Tibial nerve (tissue), 4 donors: ENCODE data around the gene MEGF6. TPM values are rescaled to one million over a fixed set of nuclear protein-coding genes. Genes with fewer than 3 reads are reported as not detected.

Experiments
- DNase-seq, 2 donors: peaks; one replicate each; pipeline ENCODE4 v3.0.0-alpha.2; 2019; ENCODE audit warnings: low spot score in 2 of 2
- H3K27ac ChIP-seq, 4 donors: fragments of 200-600 bp; sonication (generic) in 3 of 4; one replicate each; pipeline ENCODE4 v1.5.1; 2017 to 2019; ENCODE audit warnings: mild to moderate bottlenecking in 1 of 4
- H3K27me3 ChIP-seq, 2 donors: fragments of 200-600 bp; sonication (generic) in 1 of 2; one replicate each; pipeline versions ENCODE4 v1.5.1 to v1.6.0; 2017 to 2019
- H3K36me3 ChIP-seq, 3 donors: fragments of 200-600 bp; sonication (generic); one replicate each; pipeline ENCODE4 v1.5.1; 2018 to 2019
- H3K4me1 ChIP-seq, 4 donors: fragments of 200-600 bp; sonication (generic) in 3 of 4; one replicate each; pipeline ENCODE4 v1.5.1; 2017 to 2019
- H3K4me3 ChIP-seq, 4 donors: fragments of 200-600 bp; sonication (generic) in 3 of 4; one replicate each; pipeline ENCODE4 v1.5.1; 2017 to 2019; ENCODE audit warnings: mild to moderate bottlenecking in 1 of 4, moderate library complexity in 1 of 4
- H3K9me3 ChIP-seq, 4 donors: fragments of 200-600 bp; sonication (generic) in 3 of 4; one replicate each; pipeline ENCODE4 v1.5.1; 2017 to 2019
- EP300 ChIP-seq, 2 donors: sonication (generic); formaldehyde crosslinking; IDR thresholded peaks; one replicate each; pipeline ENCODE4 v1.6.1; 2017; ENCODE audit warnings: antibody characterized with exemption in 2 of 2, mild to moderate bottlenecking in 1 of 2
- POLR2A ChIP-seq, 2 donors: fragments of 450-650 bp; IDR thresholded peaks; one replicate each; pipeline ENCODE4 v1.6.1; 2017; ENCODE audit warnings: antibody characterized with exemption in 2 of 2, mild to moderate bottlenecking in 2 of 2, moderate library complexity in 2 of 2
- WGBS, 2 donors: methylation state at CpG; one replicate each; pipeline ENCODE4 v1.1.5; 2018; 5-methylcytosine and 5-hydroxymethylcytosine counted together
- total RNA-seq, 4 donors: library from RNA; depleted of rRNA; stranded (reverse); fragments of >200 nt; gene quantifications; one replicate each; pipeline ENCODE4 v1.1.0, GENCODE V29; 2016
- TF ChIP-seq, protein P1 (sequence below), 5 experiments: fragments of 200-600 bp in 3 of 5; fragments of 450-650 bp in 2 of 5; sonication (generic) in 3 of 5; IDR thresholded peaks; one replicate each; pipeline ENCODE4 v1.5.1; 2016 to 2019; ENCODE audit warnings: antibody characterized with exemption in 5 of 5, mild to moderate bottlenecking in 3 of 5, moderate library complexity in 2 of 5

MEGF6 gene
- total RNA-seq, 4 donors from 2014 or later, result 25.3 to 63.3 (median 42.8) TPM

DNA sequence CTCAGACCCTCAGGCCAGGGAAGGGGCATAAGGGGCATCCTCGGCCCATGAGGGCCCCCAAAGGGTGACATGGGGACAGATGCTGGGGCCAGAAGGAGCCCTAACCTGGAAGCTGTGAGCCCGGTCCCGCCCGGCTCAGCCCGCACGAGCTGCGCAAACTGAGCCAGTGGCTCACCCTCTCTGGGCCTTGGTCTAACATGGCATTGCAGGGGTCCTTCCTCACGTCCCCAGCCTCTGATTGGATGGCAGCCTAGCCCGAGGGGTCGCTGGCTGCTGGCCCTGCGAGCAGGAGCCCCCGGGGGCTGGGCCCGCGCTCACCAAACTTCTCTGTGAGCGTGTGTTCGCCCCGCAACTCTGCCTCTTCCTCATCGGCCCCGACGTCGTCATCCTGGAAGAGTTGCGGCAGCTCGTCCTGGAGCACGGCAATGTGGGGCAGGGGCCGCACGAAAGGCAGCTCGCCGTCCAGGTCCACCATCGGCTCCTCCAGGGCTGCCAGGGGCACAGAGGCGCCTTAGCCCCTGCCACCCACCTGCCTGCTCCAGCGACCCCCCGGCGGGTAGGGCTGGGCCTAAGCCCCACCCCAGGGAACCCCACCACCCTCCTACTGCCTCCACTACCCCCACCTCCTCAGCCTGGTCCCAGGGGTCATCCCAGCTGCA, 102.4 kb downstream of the MEGF6 start:
- H3K4me1 ChIP-seq, result peaks cover 0 to 15% (median 0%) of the 10 kb centered on the region in 4 donors
- no peak for DNase-seq
- 88 to 94% methylated on average over 25 to 27 of the region's 33 CpGs for WGBS, 2 donors
- H3K27me3 ChIP-seq, result no peaks in the 10 kb centered on the region
- no peaks in the 10 kb centered on the region for H3K9me3 ChIP-seq
- H3K4me3 ChIP-seq, result no peak overlapping the region
- no peak overlapping the region for H3K27ac ChIP-seq
- TF ChIP-seq EP300 (IDR thresholded peaks at IDR 0.05) (no peak), POLR2A (IDR thresholded peaks at IDR 0.05) (no peak)
- TF ChIP-seq, protein P1, sequence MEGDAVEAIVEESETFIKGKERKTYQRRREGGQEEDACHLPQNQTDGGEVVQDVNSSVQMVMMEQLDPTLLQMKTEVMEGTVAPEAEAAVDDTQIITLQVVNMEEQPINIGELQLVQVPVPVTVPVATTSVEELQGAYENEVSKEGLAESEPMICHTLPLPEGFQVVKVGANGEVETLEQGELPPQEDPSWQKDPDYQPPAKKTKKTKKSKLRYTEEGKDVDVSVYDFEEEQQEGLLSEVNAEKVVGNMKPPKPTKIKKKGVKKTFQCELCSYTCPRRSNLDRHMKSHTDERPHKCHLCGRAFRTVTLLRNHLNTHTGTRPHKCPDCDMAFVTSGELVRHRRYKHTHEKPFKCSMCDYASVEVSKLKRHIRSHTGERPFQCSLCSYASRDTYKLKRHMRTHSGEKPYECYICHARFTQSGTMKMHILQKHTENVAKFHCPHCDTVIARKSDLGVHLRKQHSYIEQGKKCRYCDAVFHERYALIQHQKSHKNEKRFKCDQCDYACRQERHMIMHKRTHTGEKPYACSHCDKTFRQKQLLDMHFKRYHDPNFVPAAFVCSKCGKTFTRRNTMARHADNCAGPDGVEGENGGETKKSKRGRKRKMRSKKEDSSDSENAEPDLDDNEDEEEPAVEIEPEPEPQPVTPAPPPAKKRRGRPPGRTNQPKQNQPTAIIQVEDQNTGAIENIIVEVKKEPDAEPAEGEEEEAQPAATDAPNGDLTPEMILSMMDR (IDR thresholded peaks at IDR 0.05), result no peak
- peaks cover 0 to 33% (median 0%) of the 10 kb centered on the region in 3 donors for H3K36me3 ChIP-seq

DNA sequence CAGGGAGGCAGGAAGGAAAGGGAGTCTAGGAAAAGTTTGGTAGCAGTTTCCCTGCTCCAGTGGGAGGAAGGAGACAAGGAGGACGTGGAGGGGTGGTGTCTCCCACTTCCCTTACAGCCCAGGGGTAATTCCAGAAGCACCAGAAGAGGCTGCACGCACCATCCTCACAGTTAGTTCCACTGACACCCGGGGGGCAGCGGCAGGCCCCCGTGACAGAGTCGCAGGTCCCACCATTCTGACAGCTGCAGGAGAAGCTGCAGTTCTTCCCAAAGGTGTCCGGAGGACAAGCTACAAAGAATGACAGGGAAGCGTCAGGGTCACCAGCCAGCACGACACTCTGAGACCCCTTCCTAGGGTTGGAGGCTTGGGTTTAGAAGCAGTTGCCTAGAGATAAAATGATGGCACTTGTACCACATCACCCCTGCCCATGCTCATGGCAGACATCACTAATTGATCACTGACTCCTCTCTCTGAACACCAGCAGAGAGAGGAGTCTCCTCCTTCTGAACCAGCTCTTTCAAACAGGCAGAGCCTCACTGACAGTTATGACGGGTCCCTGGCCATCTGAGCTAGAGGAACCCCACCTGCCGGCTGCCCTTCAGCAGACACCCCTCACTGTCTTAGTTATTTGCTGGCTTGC, 103.6 kb downstream of the MEGF6 start:
- no peak for DNase-seq
- peaks cover 0 to 33% (median 0%) of the 10 kb centered on the region in 3 donors for H3K36me3 ChIP-seq
- no peak overlapping the region for H3K4me3 ChIP-seq
- no peaks in the 10 kb centered on the region for H3K9me3 ChIP-seq
- H3K4me1 ChIP-seq, result peaks cover 0 to 26% (median 0%) of the 10 kb centered on the region in 4 donors
- no peaks in the 10 kb centered on the region for H3K27me3 ChIP-seq
- TF ChIP-seq, protein P1 (IDR thresholded peaks at IDR 0.05), result no peak
- TF ChIP-seq POLR2A (IDR thresholded peaks at IDR 0.05) (no peak), EP300 (IDR thresholded peaks at IDR 0.05) (no peak)
- H3K27ac ChIP-seq, result no peak overlapping the region
- WGBS, 2 donors, result 82 to 91% methylated on average over 11 of the region's 11 CpGs

DNA sequence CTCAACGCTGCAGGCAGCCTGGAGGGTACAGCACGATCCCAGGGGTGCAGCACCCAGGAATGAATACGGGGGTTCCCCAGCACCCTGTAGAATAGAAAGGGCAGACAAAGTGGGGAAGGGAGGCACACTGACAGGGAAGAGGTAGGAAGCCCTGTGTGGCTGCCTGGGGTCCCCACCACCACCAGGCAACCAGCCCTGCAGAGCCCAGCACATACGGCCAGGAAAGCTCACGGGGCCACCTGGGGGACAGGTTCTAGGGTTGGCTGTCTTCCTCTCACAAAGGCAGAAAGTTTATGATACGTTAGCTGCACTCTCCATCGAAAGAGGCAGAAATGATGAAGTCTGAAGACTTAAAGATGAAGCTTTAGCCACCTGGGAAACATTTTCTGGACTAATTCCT, 104.4 kb downstream of the MEGF6 start:
- no peaks in the 10 kb centered on the region for H3K9me3 ChIP-seq
- H3K27me3 ChIP-seq, result no peaks in the 10 kb centered on the region
- no peak for DNase-seq
- no peak overlapping the region for H3K27ac ChIP-seq
- peaks cover 0 to 29% (median 0%) of the 10 kb centered on the region in 3 donors for H3K36me3 ChIP-seq
- 87 to 90% methylated on average over 7 of the region's 7 CpGs for WGBS, 2 donors
- TF ChIP-seq EP300 (IDR thresholded peaks at IDR 0.05), result no peak
- TF ChIP-seq, protein P1 (IDR thresholded peaks at IDR 0.05), result no peak
- TF ChIP-seq POLR2A (IDR thresholded peaks at IDR 0.05), result no peak
- peaks cover 0 to 31% (median 0%) of the 10 kb centered on the region in 4 donors for H3K4me1 ChIP-seq
- H3K4me3 ChIP-seq, result no peak overlapping the region

DNA sequence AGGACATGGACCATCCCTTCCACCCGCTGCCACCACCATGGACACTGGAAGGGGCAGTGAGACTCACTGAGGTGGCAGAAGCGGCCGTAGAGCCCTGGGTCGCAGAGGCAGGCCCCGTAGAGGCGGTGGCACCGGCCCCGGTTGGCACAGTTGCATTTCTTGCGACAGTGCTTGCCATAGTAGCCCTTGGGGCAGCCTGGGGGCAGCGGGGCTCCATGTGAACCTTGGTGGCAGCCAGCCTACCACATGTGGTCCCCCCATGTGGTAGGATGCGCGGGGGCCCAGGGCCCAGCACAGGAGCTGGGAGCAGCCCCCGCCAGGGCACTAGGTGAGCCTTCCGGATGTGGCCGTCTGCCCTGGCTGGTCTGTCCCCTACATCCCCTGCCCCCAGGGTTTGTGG, 105.3 kb downstream of the MEGF6 start:
- TF ChIP-seq POLR2A (IDR thresholded peaks at IDR 0.05) (no peak), EP300 (IDR thresholded peaks at IDR 0.05) (no peak)
- TF ChIP-seq, protein P1 (IDR thresholded peaks at IDR 0.05), result no peak
- Histone ChIP-seq H3K4me1 (peaks cover 0 to 31% (median 0%) of the 10 kb centered on the region in 4 donors), H3K27me3 (no peaks in the 10 kb centered on the region), H3K36me3 (peaks cover 0 to 23% (median 0%) of the 10 kb centered on the region in 3 donors), H3K4me3 (no peak overlapping the region), H3K27ac (no peak overlapping the region), H3K9me3 (no peaks in the 10 kb centered on the region)
- DNase-seq, result no peak
- 91 to 94% methylated on average over 10 to 15 of the region's 15 CpGs for WGBS, 2 donors

DNA sequence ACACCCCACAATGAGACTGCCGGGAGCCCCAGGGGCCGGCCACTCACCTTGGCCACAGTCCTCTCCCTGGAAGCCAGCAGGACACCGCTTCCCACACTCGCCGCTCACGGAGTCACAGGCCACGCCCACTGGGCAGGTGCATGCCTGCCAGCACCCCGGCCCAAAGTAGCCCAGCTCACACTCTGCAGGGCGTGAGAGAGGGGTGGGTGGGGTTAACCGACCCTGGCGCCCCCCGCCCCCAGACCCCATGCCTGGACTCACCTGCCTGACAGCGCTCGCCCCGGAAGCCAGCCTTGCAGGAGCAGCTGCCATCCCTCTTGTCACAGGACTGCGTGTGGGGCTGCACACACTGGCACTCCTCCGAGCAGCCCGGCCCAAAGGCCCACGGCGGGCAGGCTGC, 106.1 kb downstream of the MEGF6 start:
- H3K4me3 ChIP-seq, result no peak overlapping the region
- no peak for TF ChIP-seq EP300 (IDR thresholded peaks at IDR 0.05)
- TF ChIP-seq POLR2A (IDR thresholded peaks at IDR 0.05), result no peak
- TF ChIP-seq, protein P1 (IDR thresholded peaks at IDR 0.05), result no peak
- H3K36me3 ChIP-seq, result peaks cover 0 to 32% (median 0%) of the 10 kb centered on the region in 3 donors
- 87 to 89% methylated on average over 11 to 17 of the region's 20 CpGs for WGBS, 2 donors
- no peaks in the 10 kb centered on the region for H3K27me3 ChIP-seq
- peak overlapping the region in 1 of 4 donors; percentile 75 for H3K27ac ChIP-seq
- DNase-seq, result no peak
- H3K9me3 ChIP-seq, result no peaks in the 10 kb centered on the region
- peaks cover 0 to 31% (median 0%) of the 10 kb centered on the region in 4 donors for H3K4me1 ChIP-seq
